Neutrophil (primary cell): ENCODE measurements around the gene CMSS1.

Experiments
- H3K27ac ChIP-seq: fragments of 200-600 bp; sonication (generic); 2 replicates; pipeline ENCODE4 v1.5.1; 2016; ENCODE audit warnings: mild to moderate bottlenecking, moderate library complexity
- H3K27me3 ChIP-seq: fragments of 200-600 bp; sonication (generic); 2 replicates; pipeline ENCODE4 v1.6.0; 2016; ENCODE audit warnings: mild to moderate bottlenecking
- H3K36me3 ChIP-seq: fragments of 200-600 bp; sonication (generic); 2 replicates; pipeline ENCODE4 v1.5.1; 2017
- H3K4me1 ChIP-seq, 2 experiments: fragments of 200-600 bp in 1 of 2; sonication (generic) in 1 of 2; 1 replicate in 1 of 2; 2 replicates in 1 of 2; pipeline versions ENCODE4 v1.5.1 to v1.6.1; 2013 to 2016; ENCODE audit warnings: low read depth in 1 of 2, low read length in 1 of 2, mild to moderate bottlenecking in 1 of 2, moderate library complexity in 1 of 2; ENCODE audit not compliant: control insufficient read depth in 1 of 2, insufficient read depth in 1 of 2
- H3K4me3 ChIP-seq, 2 experiments: fragments of 200-600 bp in 1 of 2; sonication (generic) in 1 of 2; 1 replicate in 1 of 2; 2 replicates in 1 of 2; pipeline ENCODE4 v1.5.1; 2013 to 2016; ENCODE audit warnings: low read depth in 1 of 2, low read length in 1 of 2, mild to moderate bottlenecking in 1 of 2, moderate library complexity in 1 of 2
- H3K9me3 ChIP-seq: fragments of 200-600 bp; sonication (generic); 2 replicates; pipeline ENCODE4 v1.5.1; 2016
- CTCF ChIP-seq: fragments of 200-600 bp; sonication (generic); IDR thresholded peaks from 2 replicates; pipeline ENCODE4 v1.5.1; 2016; ENCODE audit warnings: antibody characterized with exemption

CMSS1 gene

GRCh38 chr3:99927671-99928457, 110.2 kb downstream of the CMSS1 start:
- Histone ChIP-seq H3K4me1 (no peaks in the 10 kb centered on the region), H3K36me3 (no peaks in the 10 kb centered on the region), H3K9me3 (no peaks in the 10 kb centered on the region), H3K27me3 (no peaks in the 10 kb centered on the region), H3K4me3 (no peak overlapping the region), H3K27ac (no peak overlapping the region)
- TF ChIP-seq CTCF, result no peak

GRCh38 chr3:99928771-99929744, 111.4 kb downstream of the CMSS1 start:
- Histone ChIP-seq H3K27ac (no peak overlapping the region), H3K9me3 (no peaks in the 10 kb centered on the region), H3K36me3 (no peaks in the 10 kb centered on the region), H3K4me3 (no peak overlapping the region), H3K27me3 (no peaks in the 10 kb centered on the region), H3K4me1 (no peaks in the 10 kb centered on the region)
- no peak for TF ChIP-seq CTCF

GRCh38 chr3:99929745-99930139, 112.1 kb downstream of the CMSS1 start:
- no peaks in the 10 kb centered on the region for H3K36me3 ChIP-seq
- H3K27ac ChIP-seq, result no peak overlapping the region
- H3K4me1 ChIP-seq, result no peaks in the 10 kb centered on the region
- H3K9me3 ChIP-seq, result no peaks in the 10 kb centered on the region
- TF ChIP-seq CTCF, result no peak
- H3K4me3 ChIP-seq, result no peak overlapping the region
- no peaks in the 10 kb centered on the region for H3K27me3 ChIP-seq

GRCh38 chr3:99931059-99931458, 113.4 kb downstream of the CMSS1 start:
- Histone ChIP-seq H3K4me1 (no peaks in the 10 kb centered on the region), H3K9me3 (no peaks in the 10 kb centered on the region), H3K27ac (no peak overlapping the region), H3K4me3 (no peak overlapping the region), H3K36me3 (no peaks in the 10 kb centered on the region), H3K27me3 (no peaks in the 10 kb centered on the region)
- TF ChIP-seq CTCF, result no peak

- no peak for TF ChIP-seq CTCF
- Histone ChIP-seq H3K36me3 (no peaks in the 10 kb centered on the region), H3K9me3 (no peaks in the 10 kb centered on the region)
Measured at GRCh38 chr3:99933971-99934750, 116.5 kb downstream of the CMSS1 start.

More at GRCh38 chr3:99933971-99934750, 116.5 kb downstream of the CMSS1 start:
- H3K27me3 ChIP-seq, result no peaks in the 10 kb centered on the region
- H3K4me1 ChIP-seq, result no peaks in the 10 kb centered on the region
- no peak overlapping the region for H3K4me3 ChIP-seq
- no peak overlapping the region for H3K27ac ChIP-seq
